Measurements from ENCODE around the gene PALLD.

Gene PALLD

DNA sequence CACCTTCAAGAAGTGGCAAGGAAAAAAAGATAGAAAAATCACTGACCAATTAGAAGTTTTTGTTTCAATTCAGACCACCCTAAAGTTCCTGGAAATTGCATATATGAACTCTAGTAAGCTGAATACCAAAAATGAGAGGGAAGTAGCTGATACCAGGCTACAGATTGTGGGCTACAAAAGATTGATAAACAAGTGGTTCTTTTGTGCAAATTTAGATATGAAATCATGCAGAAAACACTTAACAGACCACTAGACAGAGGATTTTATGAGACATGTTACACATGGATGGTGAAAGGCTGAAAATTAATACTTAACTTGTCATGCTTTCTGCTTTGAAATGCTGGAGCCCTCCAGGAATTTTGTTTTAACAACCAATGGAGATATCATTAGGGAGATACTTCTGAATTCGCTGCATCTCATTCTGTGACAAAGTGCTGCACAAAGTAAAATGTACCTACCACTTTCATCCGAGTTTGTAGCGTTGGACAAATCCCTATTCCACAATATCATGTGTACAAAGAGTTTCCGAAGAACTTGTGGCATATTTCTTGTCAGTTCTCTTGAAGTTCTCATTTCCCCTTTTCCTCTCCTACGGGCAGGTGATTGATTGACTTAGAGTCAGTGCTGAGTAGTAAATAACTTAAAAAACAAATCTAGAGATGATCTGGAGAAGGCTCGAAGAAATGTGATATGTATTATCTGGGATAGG is 235.0 kb downstream of the PALLD start:
- no peak for TF ChIP-seq GATA3 (IDR thresholded peaks at IDR 0.05; ENCODE audit: low read depth, low read length)
- no peak for TF ChIP-seq GATA2 (IDR thresholded peaks at IDR 0.05; ENCODE audit: low read depth, low read length)

DNA sequence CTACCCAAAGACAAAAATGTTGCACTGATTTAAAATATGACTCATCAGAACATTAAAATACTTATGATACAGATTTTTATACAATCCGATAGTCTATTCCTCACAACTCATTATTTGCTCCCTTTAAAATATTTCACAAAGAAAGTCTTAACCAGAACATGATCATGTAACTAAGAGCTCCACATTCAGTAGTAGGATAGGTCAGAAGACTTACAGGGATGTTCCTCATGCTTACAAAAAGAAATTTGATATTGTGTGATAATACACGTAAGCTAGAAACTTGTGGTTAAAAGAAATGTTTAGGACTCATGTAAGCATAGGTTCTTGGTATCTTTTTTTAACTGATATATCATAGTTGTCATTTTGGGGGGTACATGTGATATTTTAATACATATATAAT is 235.9 kb downstream of the PALLD start:
- TF ChIP-seq GATA2 (IDR thresholded peaks at IDR 0.05; ENCODE audit: low read depth, low read length): no peak

DNA sequence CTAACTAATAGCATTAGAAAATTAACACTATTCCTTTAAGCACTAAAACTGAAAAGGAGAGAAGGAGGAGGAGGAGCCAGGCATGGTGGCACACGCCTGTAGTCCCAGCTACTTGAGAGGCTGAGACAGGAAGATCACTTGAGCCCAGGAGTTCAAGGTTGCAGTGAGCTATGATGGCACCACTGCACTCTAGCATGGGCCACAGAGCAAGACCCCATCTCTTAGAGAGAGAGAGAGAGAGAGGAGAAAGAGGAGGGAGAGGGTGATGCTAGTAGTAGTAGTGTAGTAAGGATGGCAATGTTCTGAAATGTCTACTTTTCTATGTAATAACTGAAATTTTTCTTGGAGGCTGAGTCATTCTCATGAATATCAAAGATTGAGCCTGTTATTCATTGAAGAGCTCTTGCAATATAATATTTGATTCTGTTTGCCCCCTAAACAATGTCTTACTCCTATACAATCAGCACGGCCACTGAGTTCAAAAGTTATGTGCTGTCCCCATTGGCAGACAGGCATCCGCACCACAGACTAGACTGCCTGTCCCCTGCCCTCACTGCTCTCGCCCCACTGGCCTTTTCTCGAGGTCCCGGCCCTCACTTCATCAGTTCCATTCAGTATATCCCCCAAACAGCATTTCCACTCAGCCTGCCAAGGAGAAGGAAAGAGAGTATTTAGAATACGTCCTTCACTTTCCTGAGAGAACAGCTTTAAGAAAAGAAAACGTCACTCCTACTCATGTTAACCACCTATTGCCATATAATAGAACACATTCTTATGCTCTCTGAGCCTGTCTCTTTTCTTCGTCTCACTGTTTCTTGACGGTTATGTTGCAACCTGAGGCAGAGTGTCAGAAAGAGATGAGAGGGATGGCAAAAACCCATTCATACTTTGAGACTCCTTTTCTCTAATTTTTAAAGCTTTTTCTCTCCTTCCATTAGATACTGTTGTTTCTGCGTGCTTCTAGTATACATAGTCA is 238.1 kb downstream of the PALLD start:
- no peak for TF ChIP-seq GATA3 (IDR thresholded peaks at IDR 0.05; ENCODE audit: low read depth, low read length)
- TF ChIP-seq GATA2 (IDR thresholded peaks at IDR 0.05; ENCODE audit: low read depth, low read length): no peak

DNA sequence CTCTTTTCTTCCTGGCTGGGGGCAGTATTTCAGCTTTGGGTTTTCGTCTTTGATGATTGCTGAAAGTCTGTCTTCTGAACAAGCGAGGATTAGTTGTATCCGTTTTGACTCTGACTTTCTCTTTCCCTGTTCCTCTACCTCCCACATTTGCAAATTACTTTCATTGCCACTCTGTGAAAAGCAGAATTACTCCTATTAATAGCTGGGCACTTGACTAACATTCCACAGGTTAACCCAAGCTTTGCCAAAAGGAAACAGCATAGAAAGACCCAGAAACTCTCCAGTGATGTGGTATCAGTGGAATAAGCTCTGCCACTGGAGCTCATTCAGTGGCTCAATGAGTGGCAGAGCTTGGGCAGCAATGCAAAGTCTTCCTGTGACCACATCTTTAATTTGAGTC is 238.9 kb downstream of the PALLD start:
- TF ChIP-seq GATA3 (IDR thresholded peaks at IDR 0.05; ENCODE audit: low read depth, low read length): no peak
- TF ChIP-seq GATA2 (IDR thresholded peaks at IDR 0.05; ENCODE audit: low read depth, low read length): no peak

DNA sequence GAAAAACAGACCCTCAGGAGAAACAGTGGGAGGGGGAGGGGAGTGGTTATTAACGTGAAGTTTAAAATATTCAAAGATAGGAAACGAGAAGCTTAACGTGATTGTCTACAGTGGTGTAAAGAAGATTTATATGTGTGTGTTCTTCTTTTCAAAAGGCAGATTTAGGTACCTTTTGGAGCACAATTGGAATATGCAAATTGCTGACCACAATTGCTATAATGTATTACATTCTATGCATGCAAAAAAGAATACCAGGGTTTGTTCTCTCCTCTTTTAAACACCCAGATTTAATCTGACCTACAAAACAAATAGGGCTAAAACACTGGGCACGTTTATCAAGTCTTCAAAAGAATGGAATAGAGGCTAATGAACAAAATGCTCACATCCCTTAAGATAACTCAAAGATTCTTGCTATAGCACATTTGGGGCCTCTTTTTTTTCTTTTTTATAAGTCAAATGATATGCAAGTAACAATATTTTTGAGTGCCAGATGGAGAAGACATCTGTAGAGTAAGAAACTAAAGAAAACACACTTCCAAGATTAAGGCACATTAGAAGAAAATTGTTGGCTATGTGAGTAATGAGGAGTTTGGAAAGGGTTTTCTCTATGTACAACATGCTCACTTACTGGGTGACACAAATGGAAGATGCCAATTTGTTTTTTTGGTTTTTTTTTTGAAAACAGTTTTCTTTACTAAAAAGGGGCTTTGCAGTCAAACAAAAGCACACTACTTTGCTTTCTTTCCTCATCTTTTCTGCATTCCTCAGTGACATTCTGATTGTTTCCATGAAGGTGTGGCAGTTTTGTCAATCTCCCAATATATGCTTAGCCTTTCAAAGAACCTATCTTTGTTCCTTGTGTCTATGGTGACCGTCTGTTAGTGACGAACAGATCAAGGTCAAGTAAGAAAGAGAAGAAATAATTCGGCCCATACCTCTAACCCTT is 240.3 kb downstream of the PALLD start:
- TF ChIP-seq GATA2 (IDR thresholded peaks at IDR 0.05; ENCODE audit: low read depth, low read length): no peak
- TF ChIP-seq GATA3 (IDR thresholded peaks at IDR 0.05; ENCODE audit: low read depth, low read length): no peak

DNA sequence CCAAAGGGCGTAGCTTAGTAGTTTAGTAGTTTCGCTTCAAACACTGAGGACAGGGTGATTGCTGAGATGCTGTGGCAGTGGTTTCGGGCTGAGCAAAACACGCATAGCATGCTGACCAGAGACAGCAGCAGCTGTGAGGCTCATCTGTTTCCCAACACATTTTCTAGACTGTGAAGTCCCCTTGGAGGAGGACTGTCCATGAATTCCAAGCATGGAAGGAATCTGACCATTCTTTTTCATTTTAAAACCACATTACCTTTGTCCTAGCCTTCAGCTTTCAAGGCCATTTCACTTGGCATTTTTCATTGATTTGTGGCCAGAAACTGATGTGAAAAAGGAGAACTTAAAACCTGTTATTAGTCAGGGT is 240.9 kb downstream of the PALLD start:
- TF ChIP-seq GATA2 (IDR thresholded peaks at IDR 0.05; ENCODE audit: low read depth, low read length) (no peak), GATA3 (IDR thresholded peaks at IDR 0.05; ENCODE audit: low read depth, low read length) (no peak)

DNA sequence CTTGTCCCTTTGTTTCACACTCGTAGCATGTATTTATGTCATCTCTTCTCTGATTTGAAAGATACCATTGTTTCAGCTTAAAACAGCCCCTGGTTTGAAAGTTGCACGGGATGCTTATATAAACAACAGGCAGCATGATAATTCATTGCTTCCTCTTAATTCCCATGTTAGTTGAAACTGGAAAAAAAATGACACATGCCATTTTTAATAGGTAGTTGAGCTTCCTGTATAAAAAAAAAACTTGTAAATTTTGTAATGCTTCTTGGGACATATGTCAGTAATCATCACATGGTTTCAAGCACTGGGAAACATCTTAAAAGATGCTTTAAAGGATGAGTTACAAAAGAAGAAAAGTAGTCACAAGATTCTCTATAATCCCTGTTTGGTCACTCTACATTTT is 243.0 kb downstream of the PALLD start:
- TF ChIP-seq GATA2 (IDR thresholded peaks at IDR 0.05; ENCODE audit: low read depth, low read length) (no peak), GATA3 (IDR thresholded peaks at IDR 0.05; ENCODE audit: low read depth, low read length) (no peak)

DNA sequence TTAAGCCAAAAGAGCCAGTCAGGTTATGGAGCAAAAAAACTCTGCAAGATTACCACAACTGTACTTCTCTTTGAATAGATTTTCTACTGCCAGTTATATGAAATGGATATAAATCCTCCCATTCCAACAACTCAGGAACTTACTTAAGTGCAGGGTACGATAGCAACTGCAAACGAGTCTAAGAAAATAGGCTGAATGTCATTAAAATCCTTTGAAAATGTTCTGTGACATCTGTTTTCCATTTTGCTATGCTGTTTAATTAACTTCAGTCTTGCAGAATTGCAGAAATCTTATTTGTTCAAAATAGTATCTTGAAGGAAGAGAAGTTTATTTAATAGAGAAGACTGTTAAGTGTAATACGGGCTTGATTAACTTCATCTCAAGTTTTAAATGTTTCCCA is 243.8 kb downstream of the PALLD start:
- no peak for TF ChIP-seq GATA3 (IDR thresholded peaks at IDR 0.05; ENCODE audit: low read depth, low read length)

DNA sequence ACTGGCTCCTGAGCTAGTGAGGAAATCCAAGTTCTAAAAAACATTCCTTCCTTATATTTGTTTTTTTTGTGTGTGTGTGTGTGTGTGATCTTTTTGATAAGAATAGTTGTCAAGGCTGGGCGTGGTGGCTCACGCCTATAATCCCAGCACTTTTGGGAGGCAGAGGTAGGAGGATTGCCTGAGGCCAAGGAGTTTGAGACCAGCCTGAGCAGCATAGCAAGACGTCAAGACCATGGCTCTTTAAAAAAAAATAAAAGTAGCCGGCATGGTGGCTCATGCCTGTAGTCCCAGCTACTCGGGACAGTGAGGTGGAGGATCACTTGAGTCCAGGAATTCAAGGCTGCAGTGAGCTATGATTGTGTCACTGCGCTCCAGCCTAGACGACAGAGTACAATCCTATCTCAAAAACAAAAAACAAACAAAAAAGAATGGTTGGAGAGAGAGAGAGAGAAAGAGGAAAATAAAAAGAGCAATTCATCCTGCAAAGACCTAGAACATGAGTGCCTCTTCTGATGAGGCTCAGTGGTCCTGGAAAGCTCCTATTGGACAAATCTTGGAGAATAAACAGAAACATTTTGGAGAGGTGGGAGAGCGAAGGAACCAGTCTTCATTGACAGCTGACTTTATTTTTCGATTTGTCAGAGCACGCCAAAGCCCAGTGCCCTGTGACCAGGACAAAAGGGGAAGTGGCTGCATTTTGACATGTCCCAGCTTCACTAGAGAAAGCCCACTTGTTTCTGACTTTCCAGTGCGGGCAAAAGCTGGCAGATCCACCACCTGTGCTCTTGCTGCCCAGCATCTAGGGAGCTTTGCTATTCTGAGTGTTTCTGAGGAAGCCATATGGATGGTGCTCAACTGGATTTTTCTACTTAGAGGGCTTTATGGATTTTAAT is 244.7 kb downstream of the PALLD start:
- TF ChIP-seq GATA3 (IDR thresholded peaks at IDR 0.05; ENCODE audit: low read depth, low read length): no peak
- TF ChIP-seq GATA2 (IDR thresholded peaks at IDR 0.05; ENCODE audit: low read depth, low read length): no peak

DNA sequence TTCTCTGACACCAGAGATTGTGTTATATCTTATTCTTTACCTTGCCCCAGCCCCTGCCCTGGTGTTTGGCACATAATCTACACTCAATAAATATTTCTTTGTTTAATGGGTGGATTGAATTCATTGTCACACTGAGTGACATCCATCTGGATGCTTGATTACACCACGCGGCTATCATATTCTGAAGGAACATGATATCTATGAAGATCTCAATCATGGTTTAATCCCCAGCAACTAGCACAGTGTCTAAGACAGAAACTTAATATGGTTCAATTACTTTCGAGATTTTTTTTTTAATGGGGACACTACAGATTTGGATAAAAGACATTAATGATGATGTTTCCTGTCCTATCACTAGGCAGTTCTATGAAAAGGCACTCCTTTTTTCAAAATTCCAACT is 246.3 kb downstream of the PALLD start:
- TF ChIP-seq GATA2 (IDR thresholded peaks at IDR 0.05; ENCODE audit: low read depth, low read length) (no peak), GATA3 (IDR thresholded peaks at IDR 0.05; ENCODE audit: low read depth, low read length) (no peak)

DNA sequence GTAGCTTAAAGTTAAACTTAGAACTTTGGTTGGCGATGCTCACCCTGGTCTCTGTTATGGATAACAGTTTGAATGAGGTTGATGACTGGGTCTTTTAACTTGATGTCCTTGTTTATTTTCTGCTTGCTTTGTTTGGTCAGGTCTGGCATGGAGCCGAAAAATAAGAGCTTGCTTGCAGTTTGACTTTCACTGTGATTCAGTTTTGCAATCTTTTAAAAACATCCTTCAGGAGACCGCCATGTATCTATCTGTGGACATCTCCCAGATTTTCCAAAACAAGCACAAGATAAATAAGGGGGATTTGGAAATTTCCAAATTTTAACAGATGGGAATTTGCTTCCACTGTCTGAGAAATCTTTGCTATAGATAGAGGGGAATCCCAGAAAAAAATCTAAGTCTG is 246.7 kb downstream of the PALLD start:
- TF ChIP-seq GATA2 (IDR thresholded peaks at IDR 0.05; ENCODE audit: low read depth, low read length): no peak
- TF ChIP-seq GATA3 (IDR thresholded peaks at IDR 0.05; ENCODE audit: low read depth, low read length): no peak

DNA sequence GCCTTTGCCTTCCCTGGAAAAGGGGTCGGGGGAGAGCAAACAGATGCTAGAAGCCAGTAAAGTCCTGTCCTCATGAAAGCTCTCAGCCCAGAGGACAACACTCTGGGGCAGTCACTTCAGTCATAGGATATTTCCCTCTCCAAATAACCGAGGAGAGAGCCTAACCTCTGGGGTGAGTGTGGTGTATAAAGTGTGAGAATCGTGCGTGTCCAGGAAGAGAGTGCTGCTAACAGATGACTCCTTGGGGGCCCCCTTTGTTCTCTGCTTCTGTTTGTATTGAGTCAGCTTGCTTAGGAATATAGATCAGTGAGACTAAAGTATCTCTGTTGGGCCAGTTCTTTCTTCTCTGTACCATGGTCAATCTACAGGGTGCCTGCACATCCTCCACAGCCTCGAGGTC is 247.2 kb downstream of the PALLD start:
- TF ChIP-seq GATA2 (IDR thresholded peaks at IDR 0.05; ENCODE audit: low read depth, low read length): no peak
- TF ChIP-seq GATA3 (IDR thresholded peaks at IDR 0.05; ENCODE audit: low read depth, low read length): no peak

DNA sequence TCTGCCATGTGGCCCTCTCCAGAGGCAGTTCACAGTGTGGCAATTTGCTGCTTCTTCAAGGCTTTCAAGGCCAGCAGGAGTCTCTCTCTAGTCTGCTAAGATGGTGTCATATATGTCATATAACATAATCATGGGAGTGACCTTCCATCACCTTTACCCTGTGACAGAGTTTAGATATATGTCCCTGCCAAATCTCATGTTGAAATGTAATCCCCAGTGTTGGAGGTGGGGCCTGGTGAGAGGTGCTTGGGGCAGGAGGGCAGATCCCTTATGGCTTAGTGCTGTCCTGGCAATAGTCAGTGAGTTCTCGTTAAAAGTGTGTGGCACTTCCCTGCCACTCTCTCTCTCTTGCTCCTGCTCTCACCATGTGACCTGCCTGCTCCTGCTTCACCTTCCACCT is 252.0 kb downstream of the PALLD start:
- TF ChIP-seq GATA3 (IDR thresholded peaks at IDR 0.05; ENCODE audit: low read depth, low read length): no peak
- TF ChIP-seq GATA2 (IDR thresholded peaks at IDR 0.05; ENCODE audit: low read depth, low read length): no peak
